GM15510 (cell line): ENCODE results near the gene IFITM1.

Source experiments
- POLR2A ChIP-seq: IDR thresholded peaks from 3 replicates; pipeline ENCODE4 v1.6.1; 2011; ENCODE audit warnings: borderline replicate concordance; ENCODE audit not compliant: insufficient read length; ENCODE audit errors: extremely low read depth

IFITM1 gene

GRCh38 chr11:313787-314553, at the start of gene IFITM1:
Gene IFITM1, plus strand, starts transcription at chr11:314040. Its CDS starts 131 bp downstream, at chr11:314171.
- peak; percentile 85 for TF ChIP-seq POLR2A

- no peak for TF ChIP-seq POLR2A
Measured at GRCh38 chr11:266676-267439, 47.0 kb upstream of the IFITM1 start.

DNA sequence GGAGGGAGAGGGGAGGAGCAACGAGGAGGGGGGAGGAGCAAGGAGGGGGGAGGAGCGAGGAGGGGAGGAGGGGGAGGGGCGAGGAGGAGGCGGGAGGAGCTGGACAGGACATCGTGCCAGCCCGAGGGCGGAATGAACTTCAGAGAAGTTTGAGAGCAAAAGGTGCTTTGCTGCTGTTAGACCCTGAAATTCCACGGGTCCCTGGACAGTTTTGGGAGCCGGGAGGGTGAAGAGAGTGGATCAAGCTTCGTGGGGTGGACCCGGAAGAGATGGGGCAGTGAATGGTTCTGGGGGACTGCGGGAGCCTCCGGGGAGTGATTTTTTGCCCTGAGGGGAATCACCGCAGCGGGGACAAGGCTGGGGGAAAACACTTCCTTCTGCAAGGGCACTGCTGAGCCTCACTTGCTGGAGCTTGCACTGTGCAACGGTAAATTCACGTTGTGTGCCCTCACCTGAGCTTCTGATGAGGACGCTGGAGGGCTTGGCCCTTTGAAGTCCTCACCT, 46.3 kb upstream of the IFITM1 start:
- TF ChIP-seq POLR2A, result peak; percentile 55

DNA sequence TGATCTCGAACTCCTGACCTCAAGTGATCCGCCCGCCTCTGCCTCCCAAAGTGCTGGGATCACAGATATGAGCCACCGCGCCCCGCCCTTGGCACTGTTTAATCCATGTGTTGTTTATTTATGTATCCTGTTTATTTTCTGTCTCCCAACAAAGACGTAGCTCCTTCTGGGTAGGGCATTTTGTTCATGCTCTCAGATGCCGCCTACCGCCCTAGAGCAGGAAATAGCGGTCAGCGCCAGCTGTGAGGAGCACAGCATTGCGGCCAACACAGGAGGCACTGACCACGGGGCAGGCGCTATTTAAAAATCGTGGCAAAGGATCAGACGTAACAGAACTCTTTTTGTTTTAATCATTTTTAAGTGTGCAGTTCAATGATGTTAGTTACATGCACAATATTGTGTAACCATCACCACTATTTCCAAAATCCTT, 45.1 kb upstream of the IFITM1 start:
- TF ChIP-seq POLR2A, result peak; percentile 8

GRCh38 chr11:269146-269890, 44.5 kb upstream of the IFITM1 start:
- TF ChIP-seq POLR2A, result peak; percentile 36

DNA sequence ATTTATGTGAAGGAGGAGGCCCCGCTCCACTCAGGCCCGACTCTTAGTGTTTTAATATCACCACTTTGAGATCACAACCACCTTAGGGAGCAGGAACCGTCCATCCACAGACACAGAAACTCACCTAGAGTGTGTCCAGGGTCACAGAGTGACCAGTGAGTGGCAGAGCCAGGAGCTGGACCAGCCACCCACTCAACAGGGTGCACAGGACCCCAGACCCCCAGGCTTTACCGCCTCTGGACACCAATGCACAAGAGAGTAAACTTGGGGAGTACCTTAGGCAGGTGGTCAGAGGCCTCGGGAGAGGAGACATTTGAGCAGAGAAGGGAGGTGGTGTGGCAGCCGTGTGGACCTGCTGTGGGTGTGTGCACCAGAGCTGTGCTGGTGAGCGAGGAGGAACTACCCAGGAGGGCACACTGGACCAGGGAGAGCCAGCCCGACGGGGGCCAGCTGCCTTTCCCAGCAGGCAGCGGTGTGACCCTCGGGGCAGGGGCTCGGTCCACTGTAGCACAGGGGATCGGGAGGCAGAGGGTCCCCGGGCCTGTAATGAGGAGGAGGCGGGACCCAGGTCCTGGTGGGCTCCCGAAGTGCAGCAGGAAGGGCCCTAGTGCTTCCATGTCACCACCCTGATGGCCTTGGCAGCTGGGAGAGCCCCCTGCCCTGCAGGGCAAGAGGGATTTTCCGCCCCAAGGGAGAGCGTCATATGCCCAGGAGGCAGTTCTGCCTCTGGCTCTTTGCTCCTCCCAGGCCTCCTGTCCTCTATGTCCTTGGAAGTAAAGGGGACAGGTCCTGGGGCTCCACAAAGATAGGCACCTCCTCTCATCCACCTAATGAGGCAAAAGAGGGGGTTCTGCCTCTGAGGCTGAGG, 43.2 kb upstream of the IFITM1 start:
- TF ChIP-seq POLR2A, result no peak

- no peak for TF ChIP-seq POLR2A
Measured at GRCh38 chr11:271319-271715, 42.5 kb upstream of the IFITM1 start.

- TF ChIP-seq POLR2A, result no peak
Measured at GRCh38 chr11:272195-272930, 41.5 kb upstream of the IFITM1 start.

DNA sequence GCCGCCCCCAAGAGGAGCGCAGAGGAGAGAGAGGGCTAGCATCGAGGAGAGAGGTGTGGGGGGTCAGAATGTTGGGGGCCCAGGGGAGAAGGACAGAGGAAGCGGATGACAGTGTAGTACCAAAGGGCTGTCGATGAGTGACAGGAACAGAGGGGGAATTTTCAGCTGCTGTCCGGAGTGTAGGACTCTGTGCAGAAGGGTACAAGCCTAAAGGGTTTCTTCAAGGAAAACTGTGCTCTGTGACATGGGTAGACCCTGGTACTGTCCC, 41.0 kb upstream of the IFITM1 start:
- no peak for TF ChIP-seq POLR2A

DNA sequence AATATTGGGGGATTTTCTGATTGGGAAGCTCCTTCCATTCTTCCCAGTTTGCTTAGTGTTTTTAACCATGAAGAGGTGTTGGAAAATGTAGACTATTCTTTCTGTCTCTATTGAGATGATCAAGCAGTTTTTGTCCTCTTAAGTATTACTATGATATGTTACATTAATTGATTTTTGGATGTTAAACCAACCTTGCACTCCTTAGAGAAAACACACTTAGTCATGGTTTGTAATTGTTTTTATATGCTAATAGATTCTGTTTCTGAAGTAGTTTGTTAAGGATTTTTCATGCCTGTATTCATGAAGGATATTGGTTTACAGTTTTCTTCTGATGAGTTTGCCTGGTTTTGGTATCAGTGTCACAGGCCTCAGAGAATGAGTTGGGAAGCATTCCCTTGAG, 37.6 kb upstream of the IFITM1 start:
- TF ChIP-seq POLR2A, result no peak

- TF ChIP-seq POLR2A, result no peak
Measured at GRCh38 chr11:278001-278951, 35.6 kb upstream of the IFITM1 start, which contains the start of gene NLRP6. Gene NLRP6, plus strand, starts transcription at chr11:278407. Its CDS starts 163 bp downstream, at chr11:278570.
